CD14-positive monocyte (primary cell): ENCODE results near the gene NUP210. TPM values are rescaled to one million over a fixed set of nuclear protein-coding genes. Genes with fewer than 3 reads are reported as not detected.
"Not testable (repeated sequence)": the region's sequence is repeated elsewhere in the genome, so short reads cannot be mapped to it uniquely, and the experiment has no call there.

ENCODE experiments used
- DNase-seq, 3 donors: peaks; one replicate each; pipeline ENCODE4 v3.0.0-alpha.2; 2011 to 2022
- H2AFZ ChIP-seq: 2 replicates; pipeline ENCODE4 v1.6.0; 2012; ENCODE audit warnings: mild to moderate bottlenecking, low read depth, low read length, inconsistent platforms; ENCODE audit not compliant: insufficient read depth, poor library complexity, severe bottlenecking
- H3K27ac ChIP-seq, 2 donors: 1 replicate in 1 of 2; 2 replicates in 1 of 2; pipeline ENCODE4 v1.5.1; 2012 to 2013; ENCODE audit warnings: low read length in 2 of 2, control low read depth in 1 of 2, inconsistent platforms in 1 of 2, low read depth in 1 of 2, mild to moderate bottlenecking in 1 of 2
- H3K27me3 ChIP-seq, 2 donors: one replicate each; pipeline versions ENCODE4 v1.6.0 to v1.6.1; 2011 to 2013; ENCODE audit warnings: low read length in 2 of 2; ENCODE audit not compliant: control insufficient read depth in 2 of 2, insufficient read depth in 2 of 2
- H3K36me3 ChIP-seq, 2 donors: replicated peaks in 1 of 2; 1 replicate in 1 of 2; 2 replicates in 1 of 2; pipeline versions ENCODE4 v1.5.1 to v1.6.1; 2012 to 2013; ENCODE audit warnings: low read length in 2 of 2, control low read depth in 1 of 2, inconsistent platforms in 1 of 2, mild to moderate bottlenecking in 1 of 2; ENCODE audit not compliant: insufficient read depth in 2 of 2, control insufficient read depth in 1 of 2
- H3K4me1 ChIP-seq, 2 donors: 1 replicate in 1 of 2; 2 replicates in 1 of 2; pipeline versions ENCODE4 v1.5.1 to v1.6.1; 2012 to 2013; ENCODE audit warnings: low read length in 2 of 2, control low read depth in 1 of 2, inconsistent platforms in 1 of 2, mild to moderate bottlenecking in 1 of 2, moderate library complexity in 1 of 2; ENCODE audit not compliant: insufficient read depth in 2 of 2, control insufficient read depth in 1 of 2
- H3K4me2 ChIP-seq: replicated peaks from 2 replicates; pipeline ENCODE3; 2012; ENCODE audit warnings: low read length, moderate library complexity, mild to moderate bottlenecking; ENCODE audit not compliant: poor library complexity, severe bottlenecking; ENCODE audit errors: extremely low read depth
- H3K4me3 ChIP-seq, 3 experiments: fragments of 200-600 bp in 1 of 3; sonication (generic) in 1 of 3; replicated peaks in 1 of 3; 1 replicate in 2 of 3; 2 replicates in 1 of 3; pipeline ENCODE4 v1.5.1; 2011 to 2013; ENCODE audit warnings: low read length in 3 of 3, mild to moderate bottlenecking in 3 of 3, control low read depth in 2 of 3, low read depth in 2 of 3, inconsistent platforms in 1 of 3, moderate library complexity in 1 of 3
- H3K79me2 ChIP-seq: 2 replicates; pipeline ENCODE4 v1.6.0; 2012; ENCODE audit warnings: mild to moderate bottlenecking, control low read depth, inconsistent platforms, low read length, moderate library complexity; ENCODE audit not compliant: insufficient read depth
- H3K9ac ChIP-seq: 2 replicates; pipeline ENCODE4 v1.6.0; 2017; ENCODE audit warnings: low read length, mild to moderate bottlenecking; ENCODE audit not compliant: insufficient read depth, poor library complexity, severe bottlenecking
- H3K9me3 ChIP-seq, 2 donors: replicated peaks in 1 of 2; 1 replicate in 1 of 2; 2 replicates in 1 of 2; pipeline versions ENCODE4 v1.5.1 to v1.6.1; 2012 to 2013; ENCODE audit warnings: low read length in 2 of 2, control low read depth in 1 of 2; ENCODE audit not compliant: control insufficient read depth in 1 of 2, insufficient read depth in 1 of 2
- H4K20me1 ChIP-seq: 2 replicates; pipeline ENCODE4 v1.6.0; 2012; ENCODE audit warnings: mild to moderate bottlenecking, low read length, control low read depth, moderate library complexity; ENCODE audit not compliant: insufficient read depth
- H3K27ac Mint-ChIP-seq, 7 donors: one replicate each; pipeline ENCODE4 v1.8.0; 2020; ENCODE audit warnings: mild to moderate bottlenecking in 7 of 7, mixed read lengths in 7 of 7, moderate library complexity in 6 of 7, inconsistent platforms in 2 of 7
- H3K27me3 Mint-ChIP-seq, 3 donors: one replicate each; pipeline ENCODE4 v1.8.0; 2021 to 2022; ENCODE audit warnings: low read depth in 3 of 3, mild to moderate bottlenecking in 3 of 3, mixed read lengths in 3 of 3, moderate library complexity in 3 of 3, inconsistent platforms in 1 of 3
- H3K36me3 Mint-ChIP-seq, 2 donors: one replicate each; pipeline ENCODE4 v1.8.0; 2020; ENCODE audit warnings: mixed read lengths in 2 of 2, inconsistent platforms in 1 of 2, mild to moderate bottlenecking in 1 of 2
- H3K4me1 Mint-ChIP-seq: one replicate; pipeline ENCODE4 v1.8.0; 2020; ENCODE audit warnings: mild to moderate bottlenecking, mixed read lengths
- H3K4me3 Mint-ChIP-seq, 2 donors: one replicate each; pipeline ENCODE4 v1.8.0; 2020; ENCODE audit warnings: mild to moderate bottlenecking in 2 of 2, mixed read lengths in 2 of 2, moderate library complexity in 1 of 2
- H3K9me3 Mint-ChIP-seq, 7 donors: one replicate each; pipeline ENCODE4 v1.8.0; 2020 to 2022; ENCODE audit warnings: mixed read lengths in 7 of 7, mild to moderate bottlenecking in 6 of 7, moderate library complexity in 6 of 7, inconsistent platforms in 2 of 7
- WGBS: methylation state at CpG from one replicate; pipeline ENCODE4 v1.1.5; 2013; ENCODE audit warnings: missing lambda C conversion rate; ENCODE audit not compliant: insufficient coverage; 5-methylcytosine and 5-hydroxymethylcytosine counted together
- intact Hi-C, 2 donors: fragments of 100-400 bp; cut with micrococcal nuclease; formaldehyde crosslinking; loops; one replicate each; pipeline versions ENCODE4 v1.15.0 to v1.15.1; 2023
- polyA plus RNA-seq, 3 donors: library from polyadenylated mRNA; depleted of rRNA in 1 of 3; unstranded in 2 of 3; stranded (reverse) in 1 of 3; fragments of 300-500 nt in 2 of 3; fragments of >200 nt in 1 of 3; fragmentation: Illumina TruSeq in 2 of 3; gene quantifications; 1 replicate in 2 of 3; 2 replicates in 1 of 3; pipeline ENCODE4 v1.2.3, GENCODE V29; 2012 to 2021
- TF ChIP-seq, protein P1 (sequence below): fragments of 200-600 bp; IDR thresholded peaks from one replicate; pipeline ENCODE4 v1.8.0; 2022; ENCODE audit warnings: antibody characterized with exemption, mild to moderate bottlenecking

NUP210 gene
- polyA plus RNA-seq, 3 donors = 7.9 to 43.5 (median 13.0) TPM

DNA sequence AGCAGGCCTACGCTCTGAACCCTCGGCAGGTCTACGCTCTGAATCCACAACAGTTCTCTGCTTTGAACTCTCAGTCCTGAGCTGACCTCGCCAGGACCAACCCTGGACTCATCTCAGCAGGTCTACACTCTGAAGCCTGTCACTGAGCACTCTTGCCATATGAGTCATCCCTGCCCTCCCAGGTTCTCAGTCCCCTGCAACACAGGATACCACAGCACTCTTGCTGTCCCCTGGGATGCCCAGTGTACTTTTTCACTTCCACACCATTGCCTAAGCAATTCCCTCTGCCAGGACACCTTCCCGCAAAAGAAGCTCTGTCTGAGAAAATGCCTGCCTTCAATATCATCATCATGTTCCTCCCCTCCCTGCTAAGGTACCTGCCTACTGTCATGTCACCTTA lies 42.0 kb downstream of the NUP210 start:
- Mint-ChIP-seq H3K4me3 (no peak overlapping the region), H3K9me3 (no peaks in the 10 kb centered on the region), H3K36me3 (peaks cover 55 to 75% of the 10 kb centered on the region in 2 donors), H3K27ac (peak overlapping the region in 5 of 7 donors; percentile 19 to 87 (median 58)), H3K27me3 (peaks cover 0 to 2% (median 0%) of the 10 kb centered on the region in 3 donors), H3K4me1 (no peaks in the 10 kb centered on the region)
- Histone ChIP-seq H4K20me1 (peaks cover 16% of the 10 kb centered on the region), H3K27me3 (no peaks in the 10 kb centered on the region), H3K79me2 (no peaks in the 10 kb centered on the region), H3K4me2 (no peak overlapping the region), H3K36me3 (peaks cover 96 to 98% of the 10 kb centered on the region in 2 donors), H3K4me3 (no peak overlapping the region), H3K27ac (no peak overlapping the region), H3K4me1 (no peaks in the 10 kb centered on the region), H3K9ac (no peak overlapping the region), H3K9me3 (no peaks in the 10 kb centered on the region), H2AFZ (no peak overlapping the region)
- TF ChIP-seq, protein P1, sequence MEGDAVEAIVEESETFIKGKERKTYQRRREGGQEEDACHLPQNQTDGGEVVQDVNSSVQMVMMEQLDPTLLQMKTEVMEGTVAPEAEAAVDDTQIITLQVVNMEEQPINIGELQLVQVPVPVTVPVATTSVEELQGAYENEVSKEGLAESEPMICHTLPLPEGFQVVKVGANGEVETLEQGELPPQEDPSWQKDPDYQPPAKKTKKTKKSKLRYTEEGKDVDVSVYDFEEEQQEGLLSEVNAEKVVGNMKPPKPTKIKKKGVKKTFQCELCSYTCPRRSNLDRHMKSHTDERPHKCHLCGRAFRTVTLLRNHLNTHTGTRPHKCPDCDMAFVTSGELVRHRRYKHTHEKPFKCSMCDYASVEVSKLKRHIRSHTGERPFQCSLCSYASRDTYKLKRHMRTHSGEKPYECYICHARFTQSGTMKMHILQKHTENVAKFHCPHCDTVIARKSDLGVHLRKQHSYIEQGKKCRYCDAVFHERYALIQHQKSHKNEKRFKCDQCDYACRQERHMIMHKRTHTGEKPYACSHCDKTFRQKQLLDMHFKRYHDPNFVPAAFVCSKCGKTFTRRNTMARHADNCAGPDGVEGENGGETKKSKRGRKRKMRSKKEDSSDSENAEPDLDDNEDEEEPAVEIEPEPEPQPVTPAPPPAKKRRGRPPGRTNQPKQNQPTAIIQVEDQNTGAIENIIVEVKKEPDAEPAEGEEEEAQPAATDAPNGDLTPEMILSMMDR = no peak
- 95% methylated on average over 5 of the region's 5 CpGs for WGBS
- no peak for DNase-seq
- intact Hi-C loops = no loop called here

DNA sequence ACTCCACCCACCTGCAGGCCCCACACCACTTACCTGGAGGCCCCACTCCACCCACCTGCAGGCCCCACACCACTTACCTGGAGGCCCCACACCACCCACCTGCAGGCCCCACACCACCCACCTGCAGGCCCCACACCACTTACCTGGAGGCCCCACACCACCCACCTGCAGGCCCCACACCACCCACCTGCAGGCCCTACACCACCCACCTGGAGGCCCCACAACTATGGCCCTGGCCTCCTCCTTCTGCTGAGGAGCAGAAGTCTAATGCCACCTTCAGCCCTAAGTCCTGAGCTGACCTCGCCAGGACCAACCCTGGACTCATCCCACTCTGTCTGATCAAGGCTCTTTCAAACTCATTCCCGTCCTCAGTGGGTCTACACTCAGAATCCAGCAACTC lies 42.4 kb downstream of the NUP210 start:
- H3K4me3 Mint-ChIP-seq, intact Hi-C loops, H3K4me3 ChIP-seq, H3K4me2 ChIP-seq, H3K4me1 Mint-ChIP-seq, H3K79me2 ChIP-seq, H2AFZ ChIP-seq, H3K27me3 Mint-ChIP-seq, H3K27ac ChIP-seq, H3K4me1 ChIP-seq, H3K9me3 Mint-ChIP-seq, DNase-seq, H3K27me3 ChIP-seq, H3K9ac ChIP-seq, H3K9me3 ChIP-seq: not testable (repeated sequence)
- Mint-ChIP-seq H3K36me3 (peaks cover 51 to 72% of the 10 kb centered on the region in 2 donors), H3K27ac (peak overlapping the region in 5 of 7 donors; percentile 17 to 87 (median 58))
- peaks cover 16% of the 10 kb centered on the region for H4K20me1 ChIP-seq
- 96% methylated on average over 2 of the region's 2 CpGs for WGBS
- H3K36me3 ChIP-seq = peaks cover 97 to 98% of the 10 kb centered on the region in 2 donors
